IPS-18c (cell line): ENCODE results near the gene LINGO4.

Experiments
- H3K4me3 ChIP-seq: 2 replicates; pipeline ENCODE4 v1.7.0; 2013; ENCODE audit warnings: low read depth, mild to moderate bottlenecking, low read length, moderate library complexity; ENCODE audit not compliant: insufficient read depth
- H3K9me3 ChIP-seq: one replicate; pipeline ENCODE4 v1.6.1; 2013; ENCODE audit warnings: mild to moderate bottlenecking, low read length, moderate library complexity; ENCODE audit not compliant: control insufficient read depth, insufficient read depth

Gene LINGO4

GRCh38 chr1:151820940-151821339 is 15.7 kb upstream of the LINGO4 start:
- Histone ChIP-seq H3K4me3 (no peak overlapping the region), H3K9me3 (peaks cover 2% of the 10 kb centered on the region)

DNA sequence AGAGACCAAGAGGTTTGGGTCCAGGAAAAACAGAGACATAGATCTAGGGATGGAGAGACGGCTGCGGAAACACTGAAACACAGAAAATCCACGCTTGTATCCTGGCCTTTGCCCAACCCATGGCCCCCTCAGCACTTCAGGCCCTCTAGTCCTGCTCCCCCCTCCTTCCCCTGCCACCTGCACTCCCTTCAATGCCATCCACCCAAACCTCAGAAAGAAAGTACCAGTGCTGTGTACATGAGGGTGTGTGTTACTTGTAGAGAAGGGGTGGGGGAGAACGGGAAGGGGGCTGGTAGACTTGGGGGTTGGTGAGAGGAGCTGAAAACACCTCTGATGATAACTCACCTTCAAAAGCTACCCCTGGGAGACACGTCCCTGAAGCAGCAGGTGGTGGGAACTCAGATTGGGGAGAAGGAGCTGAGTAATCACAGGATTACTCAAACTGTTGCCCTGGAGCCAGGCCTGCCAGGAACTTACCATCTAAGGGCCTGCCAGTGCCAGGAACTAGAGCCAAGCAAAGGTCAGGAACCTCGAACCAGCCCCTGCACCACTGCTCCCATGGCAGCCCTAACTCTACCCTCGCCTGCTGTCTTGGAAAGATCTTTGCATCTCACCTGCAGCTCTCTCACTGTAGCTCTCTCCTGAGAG is 14.9 kb upstream of the LINGO4 start:
- H3K4me3 ChIP-seq = no peak overlapping the region

GRCh38 chr1:151819227-151819835 is 14.1 kb upstream of the LINGO4 start:
- Histone ChIP-seq H3K9me3 (peaks cover 2% of the 10 kb centered on the region), H3K4me3 (no peak overlapping the region)

More for the DNA sequence above, 14.9 kb upstream of the LINGO4 start:
- H3K9me3 ChIP-seq = peaks cover 2% of the 10 kb centered on the region

DNA sequence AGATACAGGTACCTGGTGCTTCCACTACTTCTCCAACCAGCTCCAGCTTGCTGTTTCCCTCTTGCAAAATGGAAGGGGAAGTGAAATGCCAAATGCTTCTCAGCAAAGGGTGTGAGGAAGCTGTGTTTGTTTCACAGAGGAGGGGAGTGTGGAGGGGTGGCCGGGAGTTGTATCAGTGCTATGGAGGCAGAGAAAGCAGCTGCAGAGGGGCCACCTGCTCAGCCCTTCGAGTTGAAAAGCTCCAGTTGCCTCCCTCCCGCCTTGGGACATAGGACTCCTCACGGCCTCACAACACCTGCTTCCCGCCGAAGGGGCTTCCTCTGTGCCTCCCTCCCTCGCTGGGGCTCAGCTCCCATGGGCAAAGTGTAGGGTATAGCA is 12.1 kb upstream of the LINGO4 start:
- Histone ChIP-seq H3K9me3 (peaks cover 2% of the 10 kb centered on the region), H3K4me3 (no peak overlapping the region; the same call in 1 of the 2 replicates)

DNA sequence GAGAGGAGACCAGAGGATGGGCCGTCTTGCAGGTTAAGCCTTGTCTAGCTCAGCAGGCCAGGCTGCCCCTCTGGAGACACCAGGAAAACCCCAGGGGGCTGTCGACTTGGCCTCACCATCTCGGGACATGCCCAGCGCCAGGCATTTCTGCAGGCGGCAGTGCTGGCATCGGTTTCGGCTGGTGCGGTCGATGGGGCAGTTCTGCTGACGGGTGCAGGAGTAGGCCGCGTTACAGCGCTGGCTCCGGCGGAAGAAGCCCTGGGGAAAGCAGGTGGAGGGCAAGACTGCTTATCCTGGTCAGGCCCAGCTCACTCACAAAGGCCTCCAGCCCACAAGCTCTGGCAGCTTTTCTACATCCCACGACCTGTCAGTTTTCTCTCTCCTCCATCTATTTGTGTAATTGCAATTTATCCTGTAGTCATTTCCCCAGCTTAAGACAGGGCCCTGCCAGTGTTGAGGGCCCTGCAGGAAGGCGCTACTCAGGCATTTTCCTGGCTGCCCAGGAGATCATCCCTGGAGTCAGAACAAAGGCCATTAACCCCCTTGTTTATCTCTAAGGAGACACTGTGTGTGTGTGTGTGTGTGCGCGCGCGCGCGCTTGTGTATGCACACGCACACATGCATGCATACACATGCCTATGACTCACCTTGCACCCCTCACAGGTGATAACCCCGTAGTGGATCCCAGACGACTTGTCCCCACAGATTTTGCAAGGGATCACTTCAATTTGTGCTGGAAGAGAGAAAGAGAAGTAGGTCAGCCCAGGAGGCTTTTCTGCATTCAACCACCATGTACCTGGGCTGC is 11.5 kb upstream of the LINGO4 start:
- Histone ChIP-seq H3K9me3 (peaks cover 2% of the 10 kb centered on the region), H3K4me3 (no peak overlapping the region)

GRCh38 chr1:151815716-151816327 is 10.6 kb upstream of the LINGO4 start:
- H3K9me3 ChIP-seq = peaks cover 2% of the 10 kb centered on the region

GRCh38 chr1:151814971-151815545 is 9.8 kb upstream of the LINGO4 start:
- Histone ChIP-seq H3K9me3 (peaks cover 2% of the 10 kb centered on the region), H3K4me3 (no peak overlapping the region)

More at GRCh38 chr1:151815716-151816327, 10.6 kb upstream of the LINGO4 start:
- no peak overlapping the region for H3K4me3 ChIP-seq

DNA sequence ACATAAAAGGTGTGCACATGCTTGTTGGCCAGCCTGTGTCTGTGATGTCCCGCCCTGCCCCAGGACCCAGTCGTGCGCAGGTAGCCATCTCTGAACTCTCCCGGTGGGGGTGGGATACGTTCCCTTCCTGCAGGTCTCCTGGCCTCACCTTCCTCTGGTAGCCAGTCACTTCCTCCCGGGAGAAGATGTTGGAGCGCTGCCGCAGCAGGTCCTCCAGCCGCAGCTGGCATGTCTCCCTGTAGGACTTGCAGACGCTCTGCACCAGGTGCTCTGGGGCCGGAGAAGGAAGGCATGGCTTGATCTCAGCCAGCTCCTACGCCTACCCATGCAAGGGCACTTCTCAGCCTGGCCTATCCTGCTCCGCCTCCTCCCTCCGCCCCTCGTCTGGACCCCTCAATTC is 9.2 kb upstream of the LINGO4 start:
- H3K4me3 ChIP-seq = no peak overlapping the region
- no peaks in the 10 kb centered on the region for H3K9me3 ChIP-seq

DNA sequence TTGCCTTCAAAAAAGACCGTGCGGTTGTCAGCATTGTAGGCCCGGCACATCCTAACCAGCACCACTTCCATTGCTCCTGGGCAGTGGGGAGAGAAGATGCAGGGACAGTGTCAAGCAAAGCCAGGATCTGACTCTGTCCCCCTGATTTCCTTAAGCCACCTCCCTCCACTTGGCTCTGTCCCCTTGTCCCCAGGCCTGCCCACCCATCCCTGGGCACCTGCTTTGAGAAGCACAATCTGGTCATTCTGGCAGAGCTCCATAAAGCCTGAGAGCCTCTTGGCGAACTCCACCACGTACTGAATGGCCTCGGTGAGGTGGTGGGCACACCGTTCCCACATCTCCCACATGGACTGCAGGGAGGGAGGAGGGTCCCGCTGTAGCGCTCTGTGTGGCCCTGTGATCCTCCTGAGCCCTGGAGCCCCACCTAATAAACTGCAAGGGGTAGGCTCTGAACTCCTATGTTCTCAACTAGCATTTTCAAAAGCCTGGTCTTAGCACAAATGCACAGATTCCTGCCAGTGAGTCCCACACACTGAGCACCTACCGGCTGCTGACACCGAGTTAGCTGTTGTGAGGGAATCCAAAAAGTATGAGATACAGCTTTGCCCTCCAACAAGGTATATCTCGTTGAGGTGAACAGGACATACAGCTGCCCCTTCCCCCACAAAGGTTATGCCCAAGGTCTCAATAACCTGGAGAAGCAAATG is 8.2 kb upstream of the LINGO4 start:
- Histone ChIP-seq H3K9me3 (no peaks in the 10 kb centered on the region), H3K4me3 (no peak overlapping the region)

DNA sequence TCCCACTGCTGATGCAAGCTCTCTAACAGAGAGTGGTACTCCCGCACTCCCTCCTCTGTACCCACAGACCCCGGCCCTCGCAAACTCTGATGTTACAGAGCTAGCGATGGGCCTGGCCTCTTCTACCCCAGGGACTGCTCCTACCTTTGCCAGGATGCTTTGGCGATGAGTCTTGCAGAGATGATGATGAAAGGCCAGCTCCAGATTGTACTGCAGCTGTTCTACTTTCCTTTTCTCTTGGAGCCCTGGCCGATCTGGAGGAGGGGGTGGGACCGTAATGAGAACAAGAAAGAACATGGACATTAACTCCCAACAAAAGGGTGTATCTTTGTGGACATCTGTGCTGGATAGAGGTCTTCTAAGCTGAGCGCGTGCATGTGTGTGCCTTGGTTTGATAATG is 6.0 kb upstream of the LINGO4 start:
- Histone ChIP-seq H3K9me3 (peaks cover 3% of the 10 kb centered on the region), H3K4me3 (no peak overlapping the region)

- peaks cover 3% of the 10 kb centered on the region for H3K9me3 ChIP-seq
Observed at GRCh38 chr1:151809985-151810556, 4.9 kb upstream of the LINGO4 start.

DNA sequence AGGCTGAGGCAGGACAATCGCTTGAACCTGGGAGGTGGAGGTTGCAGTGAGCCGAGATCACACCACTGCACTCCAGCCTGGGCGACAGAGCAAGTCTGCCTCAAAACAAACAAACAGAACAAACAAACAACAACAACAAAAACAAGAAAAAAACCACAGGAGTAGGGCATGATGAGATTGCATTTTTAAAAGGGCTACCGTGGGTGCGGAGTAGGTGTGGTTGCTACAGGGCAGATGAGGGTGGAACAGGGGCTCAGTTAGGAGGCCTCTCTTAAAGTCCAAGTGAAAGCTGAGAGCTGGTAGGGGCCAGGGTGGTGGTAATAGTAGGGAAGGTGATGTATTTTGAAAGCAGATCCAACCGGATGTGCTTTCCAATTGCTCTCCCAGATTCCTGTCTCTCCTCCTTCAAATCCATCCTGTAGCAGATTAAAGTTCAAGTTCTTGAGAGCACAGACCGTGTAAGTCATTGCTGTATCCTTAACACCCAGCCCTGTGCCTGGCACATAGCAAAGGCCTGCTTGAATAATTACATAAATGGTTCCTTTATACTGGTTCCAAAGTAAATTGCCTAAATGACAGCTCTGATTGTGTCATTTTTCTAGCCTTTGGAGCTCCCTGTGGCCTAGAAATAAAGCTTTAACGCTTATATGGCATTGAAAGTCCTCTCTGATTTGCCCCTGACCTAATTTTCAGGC is 4.2 kb upstream of the LINGO4 start:
- no peak overlapping the region for H3K4me3 ChIP-seq
- H3K9me3 ChIP-seq = peaks cover 3% of the 10 kb centered on the region

More at GRCh38 chr1:151809985-151810556, 4.9 kb upstream of the LINGO4 start:
- no peak overlapping the region for H3K4me3 ChIP-seq

GRCh38 chr1:151807766-151808165 is 2.5 kb upstream of the LINGO4 start:
- H3K9me3 ChIP-seq = peaks cover 5% of the 10 kb centered on the region
- H3K4me3 ChIP-seq = no peak overlapping the region

GRCh38 chr1:151807131-151807530 is 1.9 kb upstream of the LINGO4 start:
- H3K9me3 ChIP-seq = peaks cover 5% of the 10 kb centered on the region
- no peak overlapping the region for H3K4me3 ChIP-seq

DNA sequence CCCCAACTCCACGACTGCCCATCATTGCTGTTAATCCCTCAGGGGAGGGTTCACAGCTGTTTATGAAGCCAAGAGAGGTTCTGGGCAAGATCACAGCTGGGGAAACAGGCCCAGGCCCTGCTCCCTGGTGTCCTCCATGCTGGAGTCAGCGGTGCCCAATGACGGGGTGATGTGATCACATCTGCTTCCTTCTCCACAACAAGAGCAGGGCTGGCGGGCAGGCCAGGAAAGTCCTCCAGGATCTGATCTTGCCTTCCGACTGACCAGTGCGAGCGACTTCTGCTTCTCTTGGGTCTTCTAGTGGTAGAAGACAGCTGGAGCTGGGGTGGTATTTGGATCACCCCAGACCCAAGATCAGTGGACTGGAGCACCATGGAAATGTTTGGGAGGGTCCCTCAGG is 951 bp upstream of the LINGO4 start:
- Histone ChIP-seq H3K9me3 (peaks cover 5% of the 10 kb centered on the region), H3K4me3 (no peak overlapping the region)

- Histone ChIP-seq H3K9me3 (peaks cover 5% of the 10 kb centered on the region), H3K4me3 (no peak overlapping the region)
Observed at GRCh38 chr1:151803915-151804314, 1.3 kb downstream of the LINGO4 start.
